GM18907 (cell line): ENCODE data around the gene TOP3A.

Experiments
- ATAC-seq: cut with Tn5 transposase; IDR thresholded peaks from one replicate; pipeline ENCODE4 v1.9.1; 2021; ENCODE audit warnings: mild to moderate bottlenecking, moderate library complexity; ENCODE audit not compliant: unreplicated experiment

The TOP3A gene

GRCh38 chr17:18278867-18279266 is 35.9 kb downstream of the TOP3A start:
- no peak for ATAC-seq

- no peak for ATAC-seq
Measured at GRCh38 chr17:18277076-18277475, 37.7 kb downstream of the TOP3A start.

- no peak for ATAC-seq
Measured at GRCh38 chr17:18270046-18270931, 44.5 kb downstream of the TOP3A start.

GRCh38 chr17:18267927-18268711 is 46.7 kb downstream of the TOP3A start:
- ATAC-seq = no peak

- no peak for ATAC-seq
Measured at GRCh38 chr17:18267366-18267765, 47.4 kb downstream of the TOP3A start.

- ATAC-seq = no peak
Measured at GRCh38 chr17:18263885-18264682, 50.7 kb downstream of the TOP3A start.

GRCh38 chr17:18262641-18263040 is 52.2 kb downstream of the TOP3A start:
- no peak for ATAC-seq

GRCh38 chr17:18262111-18262510 is 52.7 kb downstream of the TOP3A start:
- ATAC-seq = no peak

- ATAC-seq = no peak
Measured at GRCh38 chr17:18261659-18262058, 53.1 kb downstream of the TOP3A start.

- peak; percentile 8 for ATAC-seq
Measured at GRCh38 chr17:18261146-18261515, 53.7 kb downstream of the TOP3A start.

- peak; percentile 77 for ATAC-seq
Measured at GRCh38 chr17:18260332-18261145, 54.3 kb downstream of the TOP3A start, which contains the start of gene MIEF2. Gene MIEF2, plus strand, starts transcription at chr17:18260662. Its CDS starts 2,059 bp downstream, at chr17:18262721.

GRCh38 chr17:18259621-18260331 is 55.0 kb downstream of the TOP3A start:
- ATAC-seq = no peak

GRCh38 chr17:18258356-18259038 is 56.3 kb downstream of the TOP3A start, which contains the start of gene FLII:
Gene FLII, minus strand, starts transcription at chr17:18258738. Its CDS starts 48 bp downstream, at chr17:18258690.
- peak; percentile 22 for ATAC-seq

- peak; percentile 30 for ATAC-seq
Measured at GRCh38 chr17:18257982-18258355, 56.8 kb downstream of the TOP3A start.

GRCh38 chr17:18257268-18257981 is 57.4 kb downstream of the TOP3A start:
- no peak for ATAC-seq

GRCh38 chr17:18256776-18257175 is 58.0 kb downstream of the TOP3A start:
- ATAC-seq = no peak

- ATAC-seq = no peak
Measured at GRCh38 chr17:18256351-18256750, 58.4 kb downstream of the TOP3A start.
